HL-60/S4 (cell line): ENCODE measurements around the gene MFSD6L.

Source experiments
- in situ Hi-C: fragments of 300-500 bp; cut with MboI; formaldehyde crosslinking; loops from 2 replicates; pipeline ENCODE4 v1.14.3; 2022; ENCODE audit warnings: low sequenced_read_pairs

The MFSD6L gene

DNA sequence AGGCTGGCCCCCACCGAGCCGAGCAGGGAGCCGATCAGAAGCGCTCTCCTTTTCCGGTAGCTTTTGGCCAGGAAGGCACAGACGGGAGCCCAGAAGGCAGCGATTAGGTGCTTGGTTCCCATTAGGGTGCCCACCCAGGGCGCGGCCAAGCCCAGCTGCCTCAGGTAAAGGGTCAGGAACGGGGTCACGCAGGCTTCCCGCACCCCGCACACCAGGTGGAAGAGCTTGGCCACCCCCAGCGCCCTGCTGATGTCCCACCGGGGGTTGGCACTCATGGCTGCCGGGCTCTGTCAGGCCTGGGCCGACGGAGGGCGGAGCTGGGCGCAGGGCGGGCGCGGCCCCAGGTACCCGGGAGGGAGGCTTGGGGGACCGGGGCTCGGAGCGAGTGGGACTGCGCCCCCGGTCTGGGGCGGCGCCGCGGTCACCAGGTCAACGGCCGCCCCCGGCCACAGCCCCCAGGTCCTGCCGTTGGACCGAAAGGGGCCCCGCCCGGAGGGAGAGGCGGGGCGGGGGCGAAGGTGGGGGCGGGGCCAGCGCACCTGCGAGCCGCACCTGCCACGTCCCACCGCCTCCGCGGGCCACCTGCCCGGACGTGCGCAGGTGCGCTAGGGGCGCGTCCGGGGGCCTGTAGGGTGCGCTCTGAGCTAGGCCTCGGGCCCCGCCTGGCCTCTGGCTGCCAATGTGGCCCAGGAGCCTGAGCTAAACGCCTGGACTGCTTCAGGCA lies at the start of gene MFSD6L:
TSS of gene MFSD6L (minus strand) at position 520 of the 724 bp plus-strand sequence. CDS start at position 275, 245 bp downstream.
- in situ Hi-C loops: no loop called here

DNA sequence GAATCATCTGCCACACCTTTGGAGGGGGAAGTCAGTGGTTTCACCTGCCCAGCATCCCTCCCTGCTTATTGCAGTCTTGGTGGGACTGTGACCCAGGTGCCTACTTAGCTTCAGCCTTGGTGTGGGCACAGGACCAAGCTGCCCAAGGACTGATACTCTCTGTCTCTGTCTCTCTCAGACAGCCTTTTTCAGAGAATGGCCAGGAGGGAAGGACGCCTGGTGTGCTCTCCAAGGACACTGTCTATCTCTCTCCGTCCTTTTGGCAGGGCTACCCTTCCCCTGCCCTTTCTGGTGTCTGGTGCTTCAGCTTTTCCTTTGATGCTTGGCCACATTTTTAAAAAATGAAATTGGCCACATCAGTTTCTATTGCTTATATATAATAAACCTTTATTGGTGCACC lies 48.7 kb upstream of the MFSD6L start:
- in situ Hi-C loops: no loop called here

DNA sequence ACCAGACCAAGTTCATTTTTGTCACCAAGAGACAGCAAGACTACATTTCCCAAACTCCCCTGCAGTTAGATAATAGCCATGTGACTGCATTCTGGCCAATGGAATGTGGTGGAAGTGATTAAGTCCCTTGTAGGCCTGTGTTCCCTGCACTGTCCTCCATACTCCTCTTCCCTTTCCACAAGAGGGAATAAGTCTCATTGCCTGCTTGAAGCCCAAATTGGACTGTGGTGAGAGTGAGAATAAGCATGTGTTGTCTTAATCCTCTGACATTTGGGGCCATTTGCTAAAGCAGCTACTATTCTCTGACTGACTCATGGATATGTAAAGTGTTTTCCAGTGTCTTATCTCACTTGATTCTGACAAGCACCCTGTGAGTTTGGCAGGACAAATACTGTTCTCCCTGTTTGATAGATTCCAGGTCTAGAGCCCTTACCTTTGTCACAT lies 47.6 kb upstream of the MFSD6L start:
- in situ Hi-C loops: no loop called here

DNA sequence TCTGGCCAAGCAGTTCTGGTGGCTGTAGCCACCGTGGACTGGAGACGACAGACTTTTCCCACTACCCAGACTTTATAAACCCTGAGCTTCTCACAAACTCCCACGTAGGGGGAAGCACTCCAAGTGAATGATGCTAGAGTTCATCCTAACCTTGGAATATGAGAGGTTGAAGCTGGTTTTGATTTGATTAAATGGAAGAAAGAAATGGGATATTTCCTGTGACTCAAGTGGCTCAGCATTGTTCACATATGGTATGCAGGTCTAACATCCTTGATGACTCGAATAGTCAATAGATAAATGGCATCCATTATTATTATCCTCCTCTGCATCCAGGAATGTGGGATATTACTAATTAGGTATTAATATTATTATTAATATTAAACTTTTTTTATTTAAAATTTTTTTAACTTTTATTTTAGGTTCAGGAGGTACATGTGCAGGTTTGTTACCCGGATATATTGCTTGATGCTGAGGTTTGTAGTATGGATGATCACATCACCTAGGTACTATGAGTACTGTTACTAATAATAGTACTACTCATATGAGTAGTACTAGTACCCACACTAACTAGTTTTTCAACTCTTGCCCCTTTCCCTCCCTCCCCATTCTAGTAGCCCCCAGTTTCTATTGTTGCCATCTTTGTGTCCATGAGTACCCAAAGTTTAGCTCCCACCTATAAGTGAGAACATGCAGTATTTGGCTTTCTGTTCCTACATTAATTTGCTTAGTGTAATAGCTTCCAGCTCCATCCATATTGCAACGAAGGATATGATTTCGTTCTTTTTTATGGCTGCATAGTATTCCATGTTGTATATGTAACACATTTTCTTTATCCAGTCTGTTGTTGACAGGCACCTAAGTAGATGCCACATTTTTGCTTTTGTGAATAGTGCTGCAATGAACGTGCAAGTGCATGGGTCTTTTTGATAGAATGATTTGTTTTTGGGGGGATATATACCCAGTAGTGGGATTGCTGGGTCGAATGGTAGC lies 45.4 kb upstream of the MFSD6L start:
- in situ Hi-C loops: no loop called here

- in situ Hi-C loops: no loop called here
These were observed 44.2 kb upstream of the MFSD6L start for GRCh38 chr17:8843344-8843743.

GRCh38 chr17:8841844-8842243 lies 42.7 kb upstream of the MFSD6L start:
- in situ Hi-C loops: no loop called here

- in situ Hi-C loops: no loop called here
These were observed 40.3 kb upstream of the MFSD6L start for GRCh38 chr17:8839410-8839935.

DNA sequence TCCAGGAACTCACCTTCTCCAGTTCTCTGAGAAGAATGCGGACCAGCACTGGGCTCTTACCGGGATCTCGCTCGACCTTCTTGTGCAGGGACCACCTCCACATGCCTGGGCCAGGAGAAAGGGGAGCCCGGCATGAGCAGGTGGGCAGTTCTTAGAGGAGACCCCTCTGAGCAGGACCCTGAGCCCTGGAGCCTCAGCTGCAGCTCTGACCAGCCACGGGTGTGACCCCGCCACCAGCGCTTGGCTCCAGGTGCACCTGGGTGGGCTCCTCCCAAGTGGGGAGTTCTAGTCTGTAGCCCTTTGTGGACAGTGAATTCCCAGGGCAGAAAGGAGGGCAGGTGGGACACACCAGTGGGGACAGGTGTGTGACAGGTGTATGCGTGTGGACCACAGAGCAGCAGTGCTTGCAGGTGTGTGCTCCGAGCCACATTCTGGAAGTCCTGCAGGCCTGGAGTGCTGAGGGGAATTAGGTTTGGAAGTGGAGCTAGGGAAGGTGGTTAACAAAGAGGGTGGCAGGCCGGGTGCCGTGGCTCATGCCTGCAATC lies 39.5 kb upstream of the MFSD6L start:
- in situ Hi-C loops: no loop called here

DNA sequence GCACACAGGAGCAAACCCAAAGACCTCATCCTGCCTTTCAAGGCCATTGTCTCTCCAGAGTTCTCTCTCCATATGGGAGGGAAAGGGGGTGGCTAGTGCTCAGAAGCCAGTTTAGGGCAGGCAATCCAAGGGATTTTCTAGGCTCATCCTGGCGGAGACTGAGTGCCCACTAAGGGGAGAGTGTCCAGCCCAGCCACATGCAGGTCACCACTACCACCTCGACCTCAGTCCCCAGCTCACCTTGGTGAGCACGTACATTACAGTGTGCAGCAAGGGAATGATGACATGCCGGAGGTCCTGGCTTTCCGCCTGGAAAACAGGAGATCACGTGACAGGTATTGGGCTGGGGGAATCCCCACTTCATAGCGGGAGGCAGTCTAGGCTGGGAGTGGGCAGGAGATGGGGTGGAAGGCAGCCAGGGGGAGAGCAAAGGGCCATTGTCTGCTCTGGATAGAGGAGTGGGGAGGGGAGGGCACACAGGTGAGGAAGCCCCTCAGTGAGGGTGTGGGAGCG lies 38.5 kb upstream of the MFSD6L start:
- in situ Hi-C loops: no loop called here

GRCh38 chr17:8836821-8837562 lies 37.8 kb upstream of the MFSD6L start:
- in situ Hi-C loops: no loop called here

- in situ Hi-C loops: no loop called here
These were observed 36.6 kb upstream of the MFSD6L start for GRCh38 chr17:8835631-8836364.

GRCh38 chr17:8835106-8835505 lies 35.9 kb upstream of the MFSD6L start:
- in situ Hi-C loops: no loop called here

DNA sequence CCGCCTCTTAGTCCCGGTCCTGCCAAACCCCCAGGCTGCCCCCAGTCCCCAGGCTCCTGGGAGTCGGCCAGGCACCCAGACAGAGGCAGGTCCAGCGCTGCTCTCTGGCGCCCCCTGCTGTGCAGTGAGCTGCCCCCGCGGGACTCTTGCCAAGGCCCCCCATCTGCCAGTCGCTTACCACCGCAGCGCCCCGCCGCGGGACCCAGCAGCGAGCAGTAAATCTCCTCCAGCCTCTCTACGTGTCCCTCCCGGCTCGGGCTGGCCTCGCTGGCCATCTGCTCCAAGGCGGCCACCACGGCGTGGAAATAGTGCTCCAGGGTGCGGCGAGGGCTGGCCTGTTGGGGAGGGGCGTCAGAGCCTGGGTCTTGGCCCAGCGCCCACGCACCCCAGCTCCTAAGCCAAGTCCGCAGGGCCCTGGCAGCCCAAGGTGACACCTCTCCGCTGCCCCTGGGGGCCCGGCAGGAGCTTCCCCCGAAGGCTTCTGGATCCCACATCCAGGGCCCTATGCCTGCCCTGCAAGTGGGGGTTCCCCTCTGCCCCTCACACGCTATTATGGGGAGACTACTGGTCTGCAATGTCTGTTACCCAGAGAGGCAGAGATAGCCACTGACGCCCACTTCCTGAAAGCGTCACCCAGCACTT lies 33.7 kb upstream of the MFSD6L start:
- in situ Hi-C loops: no loop called here

GRCh38 chr17:8831234-8831849 lies 32.2 kb upstream of the MFSD6L start:
- in situ Hi-C loops: no loop called here

DNA sequence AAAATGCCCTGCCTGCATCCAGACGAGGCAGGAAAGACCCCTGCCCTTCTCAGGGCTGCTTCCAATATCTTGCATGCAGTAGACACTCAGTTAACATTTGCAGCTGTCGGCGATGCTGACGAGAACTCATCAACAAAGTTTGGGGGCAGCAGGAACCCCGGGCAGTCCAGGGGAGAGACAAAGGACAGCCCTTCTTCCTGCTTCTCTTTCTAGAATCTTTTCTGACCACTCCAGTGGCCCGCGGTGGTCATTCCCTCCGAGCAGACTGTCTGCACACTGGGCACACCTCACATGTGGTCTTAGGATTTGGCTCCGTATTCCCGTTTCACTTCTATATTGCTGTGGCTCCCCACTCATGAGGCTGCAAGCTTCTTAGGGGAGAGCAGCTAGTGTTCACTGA lies 31.0 kb upstream of the MFSD6L start:
- in situ Hi-C loops: no loop called here

- in situ Hi-C loops: no loop called here
These were observed 30.1 kb upstream of the MFSD6L start for GRCh38 chr17:8829036-8829941.

DNA sequence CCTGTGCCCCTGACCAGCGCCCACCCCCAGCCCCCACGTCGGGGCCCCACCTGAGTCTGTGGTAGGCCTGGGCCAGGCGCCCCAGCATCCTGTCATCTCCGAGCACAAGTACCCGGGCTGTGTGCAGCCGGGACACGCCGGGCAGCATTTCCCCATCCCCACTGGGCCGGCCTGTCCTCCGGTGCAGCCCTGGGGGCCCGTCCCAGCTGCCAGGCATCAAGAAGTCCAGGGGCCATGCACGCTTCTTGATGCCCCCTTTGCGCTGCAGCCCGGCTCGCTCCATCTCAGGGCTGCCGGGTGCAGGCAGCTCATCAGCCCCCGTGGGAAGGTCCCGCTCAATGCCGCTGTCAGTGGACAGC lies 29.3 kb upstream of the MFSD6L start:
- in situ Hi-C loops: no loop called here
